Lower leg skin (tissue), 3 donors: Measurements from ENCODE around the gene LRRC9.

Experiments used
- POLR2A ChIP-seq, 2 donors: fragments of 450-650 bp; IDR thresholded peaks; one replicate each; pipeline ENCODE4 v1.6.1; 2016 to 2017; ENCODE audit warnings: antibody characterized with exemption in 2 of 2, mild to moderate bottlenecking in 1 of 2, moderate library complexity in 1 of 2
- TF ChIP-seq, protein P1 (sequence below), 3 donors: fragments of 450-650 bp; IDR thresholded peaks; one replicate each; pipeline ENCODE4 v1.5.1; 2016; ENCODE audit warnings: antibody characterized with exemption in 3 of 3, mild to moderate bottlenecking in 3 of 3, moderate library complexity in 2 of 3

DNA sequence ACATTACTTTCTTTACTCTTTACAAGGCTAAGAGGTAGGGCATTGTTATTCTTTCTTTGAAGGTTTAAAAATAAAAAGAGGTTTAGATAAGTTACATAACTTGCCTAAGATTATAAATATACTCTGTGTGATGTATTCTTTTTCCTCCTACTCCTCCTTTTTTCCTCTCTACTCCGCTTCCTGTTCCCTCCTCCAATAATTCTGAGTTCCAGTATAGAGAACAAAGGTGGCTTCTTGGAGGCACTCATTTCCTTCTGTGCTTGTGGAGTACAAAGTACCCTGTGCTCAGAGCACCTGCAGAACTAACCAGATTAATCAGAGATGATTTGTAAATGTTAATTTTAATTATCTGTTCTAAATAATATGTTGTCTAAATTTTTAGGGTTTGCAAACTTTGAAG, 11.3 kb downstream of the LRRC9 start:
- TF ChIP-seq POLR2A (IDR thresholded peaks at IDR 0.05): no peak
- TF ChIP-seq, protein P1, sequence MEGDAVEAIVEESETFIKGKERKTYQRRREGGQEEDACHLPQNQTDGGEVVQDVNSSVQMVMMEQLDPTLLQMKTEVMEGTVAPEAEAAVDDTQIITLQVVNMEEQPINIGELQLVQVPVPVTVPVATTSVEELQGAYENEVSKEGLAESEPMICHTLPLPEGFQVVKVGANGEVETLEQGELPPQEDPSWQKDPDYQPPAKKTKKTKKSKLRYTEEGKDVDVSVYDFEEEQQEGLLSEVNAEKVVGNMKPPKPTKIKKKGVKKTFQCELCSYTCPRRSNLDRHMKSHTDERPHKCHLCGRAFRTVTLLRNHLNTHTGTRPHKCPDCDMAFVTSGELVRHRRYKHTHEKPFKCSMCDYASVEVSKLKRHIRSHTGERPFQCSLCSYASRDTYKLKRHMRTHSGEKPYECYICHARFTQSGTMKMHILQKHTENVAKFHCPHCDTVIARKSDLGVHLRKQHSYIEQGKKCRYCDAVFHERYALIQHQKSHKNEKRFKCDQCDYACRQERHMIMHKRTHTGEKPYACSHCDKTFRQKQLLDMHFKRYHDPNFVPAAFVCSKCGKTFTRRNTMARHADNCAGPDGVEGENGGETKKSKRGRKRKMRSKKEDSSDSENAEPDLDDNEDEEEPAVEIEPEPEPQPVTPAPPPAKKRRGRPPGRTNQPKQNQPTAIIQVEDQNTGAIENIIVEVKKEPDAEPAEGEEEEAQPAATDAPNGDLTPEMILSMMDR (IDR thresholded peaks at IDR 0.05): no peak
